ENCODE results near the gene MICAL2. TPM values are rescaled to one million over a fixed set of nuclear protein-coding genes. Genes with fewer than 3 reads are reported as not detected.

Gene MICAL2
- total RNA-seq, 1 experiment from 2014 or later: 37.4 TPM

GRCh38 chr11:12167061-12168000, 56.9 kb downstream of the MICAL2 start (continued):
- TF ChIP-seq SP1 (IDR thresholded peaks at IDR 0.05; ENCODE audit: low read depth) (peak; percentile 98), EZH2phosphoT487 (IDR thresholded peaks at IDR 0.05; ENCODE audit: borderline replicate concordance) (no peak), CEBPB (IDR thresholded peaks at IDR 0.05; ENCODE audit: low read depth) (peak; percentile 98), CBX3 (IDR thresholded peaks at IDR 0.05; ENCODE audit: low read depth) (peak; percentile 95), MAX (IDR thresholded peaks at IDR 0.05) (peak; percentile 78)

GRCh38 chr11:12168114-12168513, 57.7 kb downstream of the MICAL2 start:
- ATAC-seq (no peak), DNase-seq (ENCODE audit: low read depth, low spot score) (no peak)
- Histone ChIP-seq H4K20me1 (ENCODE audit: insufficient read depth) (no peaks in the 10 kb centered on the region), H3K4me2 (ENCODE audit: low read length) (peak overlapping the region; percentile 77), H3K27me3 (ENCODE audit: insufficient read depth, low read length) (no peaks in the 10 kb centered on the region), H3K27ac (ENCODE audit: low read depth, low read length) (peak overlapping the region; percentile 87), H3K79me2 (ENCODE audit: insufficient read depth, low read length) (no peaks in the 10 kb centered on the region), H2AFZ (ENCODE audit: low read depth, low read length, poor library complexity, severe bottlenecking) (no peak overlapping the region), H3K9me3 (ENCODE audit: control insufficient read depth in 1 of 2, insufficient read depth in 1 of 2, low read depth in 1 of 2, low read length in 2 of 2) (no peaks in the 10 kb centered on the region), H3K4me1 (ENCODE audit: control insufficient read depth in 1 of 2, insufficient read depth in 2 of 2, low read length in 2 of 2) (peaks cover 71 to 99% of the 10 kb centered on the region in 2 experiments), H3K4me3 (replicated peaks in 1 of 2; ENCODE audit: low read depth in 1 of 2, low read length in 2 of 2) (no peak overlapping the region), H3K9me2 (ENCODE audit: insufficient read depth) (no peaks in the 10 kb centered on the region), H3K36me3 (ENCODE audit: control insufficient read depth in 1 of 2, insufficient read depth in 2 of 2, low read length in 2 of 2) (no peaks in the 10 kb centered on the region), H3K9ac (ENCODE audit: low read length) (peak overlapping the region; percentile 67)
- BruUV-seq (replicated peaks): no TSS peak
- no peak for TF ChIP-seq ZFX (IDR thresholded peaks at IDR 0.05)
- TF ChIP-seq MAX (IDR thresholded peaks at IDR 0.05): no peak
- TF ChIP-seq SP1 (IDR thresholded peaks at IDR 0.05; ENCODE audit: low read depth): no peak
- TF ChIP-seq FOSL1 (IDR thresholded peaks at IDR 0.05; ENCODE audit: low read depth): no peak
- TF ChIP-seq EGR1 (IDR thresholded peaks at IDR 0.05; ENCODE audit: low read depth): no peak
- no peak for TF ChIP-seq ZNF274 (IDR thresholded peaks at IDR 0.05; ENCODE audit: low read depth, low read length)
- TF ChIP-seq CEBPB (IDR thresholded peaks at IDR 0.05; ENCODE audit: low read depth): no peak
- TF ChIP-seq CBX3 (IDR thresholded peaks at IDR 0.05; ENCODE audit: low read depth): no peak
- no peak for TF ChIP-seq EZH2 (IDR thresholded peaks at IDR 0.05)
- no peak for TF ChIP-seq POLR2AphosphoS5 (IDR thresholded peaks at IDR 0.05; ENCODE audit: low read depth, low read length)
- no peak for TF ChIP-seq SRF (IDR thresholded peaks at IDR 0.05; ENCODE audit: low read depth)
- no peak for TF ChIP-seq SIN3A (IDR thresholded peaks at IDR 0.05; ENCODE audit: low read depth)
- TF ChIP-seq ATF3 (IDR thresholded peaks at IDR 0.05): no peak
- no peak for TF ChIP-seq RAD21 (IDR thresholded peaks at IDR 0.05; ENCODE audit: low read depth)
- no peak for TF ChIP-seq YY1 (IDR thresholded peaks at IDR 0.05; ENCODE audit: extremely low read depth, insufficient replicate concordance, low read depth, low read length)
- TF ChIP-seq POLR2A (IDR thresholded peaks at IDR 0.05; ENCODE audit: borderline replicate concordance, extremely low read depth, insufficient read depth, insufficient read length): no peak
- TF ChIP-seq REST (IDR thresholded peaks at IDR 0.05; ENCODE audit: low read depth): no peak
- TF ChIP-seq JUND (IDR thresholded peaks at IDR 0.05): no peak
- TF ChIP-seq TCF7L2 (IDR thresholded peaks at IDR 0.05; ENCODE audit: borderline replicate concordance, extremely low read depth, insufficient read depth, insufficient read length): no peak
- POLR2A ChIA-PET: interaction anchor here (1.0 to 2.5 kb wide), 2 partner anchors 8 to 14 kb away, joined by 4 to 8 read pairs; no protein-coding TSS in a partner anchor
- RAD21 ChIA-PET (ENCODE audit: low non-redundant PET in 1 of 2, low total read pairs in 2 of 2, uncharacterized antibody in 2 of 2, unreplicated experiment in 2 of 2): no interaction called here
- CTCF ChIA-PET: no interaction called here
- intact Hi-C loops (cut with micrococcal nuclease): no loop called here

Data from HCT116 (cell line).